ENCODE results near the gene DAAM1. TPM values are rescaled to one million over a fixed set of nuclear protein-coding genes. Genes with fewer than 3 reads are reported as not detected.

DAAM1 gene
- total and polyA plus RNA-seq, 3 experiments from 2014 or later: 9.3 to 14.4 (median 12.3) TPM

- Mint-ChIP-seq H3K36me3 (peaks cover 0 to 15% (median 2%) of the 10 kb centered on the region in 3 donors), H3K4me1 (peaks cover 22 to 35% (median 33%) of the 10 kb centered on the region in 3 donors), H3K27ac (peak overlapping the region; percentile 82 to 98 (median 97)), H3K4me3 (peak overlapping the region; percentile 94 to 100 (median 98)), H3K9me3 (no peaks in the 10 kb centered on the region), H3K27me3 (peaks cover 4 to 13% of the 10 kb centered on the region in 2 donors)
- H3K9me3 ChIP-seq (ENCODE audit: low read length): no peaks in the 10 kb centered on the region
- H3K36me3 ChIP-seq (ENCODE audit: insufficient read depth, low read length): no peaks in the 10 kb centered on the region
- H3K4me1 ChIP-seq (ENCODE audit: insufficient read depth, low read length): peaks cover 8% of the 10 kb centered on the region
- DNase-seq: peak in 4 of 5 donors; percentile 10 to 64 (median 32)
- H3K27me3 ChIP-seq (ENCODE audit: insufficient read depth, low read length, poor library complexity, severe bottlenecking): no peaks in the 10 kb centered on the region
- POLR2A ChIA-PET: interaction anchor here (0.6 to 1.7 kb wide), 7 partner anchors 9 to 1060 kb away, joined by 3 to 4 read pairs (median 3); partner anchors contain the start of genes JKAMP, L3HYPDH and PPM1A
- peak overlapping the region; percentile 85 for H3K4me3 ChIP-seq (ENCODE audit: low read length)
- peak overlapping the region; percentile 91 for H3K27ac ChIP-seq (ENCODE audit: low read depth, low read length)
- CTCF ChIA-PET: interaction anchor here (1.0 to 2.5 kb wide), 6 partner anchors 13 to 388 kb away, joined by 3 to 6 read pairs (median 4); partner anchors contain the start of genes CCDC175, JKAMP and L3HYPDH
These were observed 771 bp downstream of the DAAM1 start for GRCh38 chr14:59189091-59189785.

DNA sequence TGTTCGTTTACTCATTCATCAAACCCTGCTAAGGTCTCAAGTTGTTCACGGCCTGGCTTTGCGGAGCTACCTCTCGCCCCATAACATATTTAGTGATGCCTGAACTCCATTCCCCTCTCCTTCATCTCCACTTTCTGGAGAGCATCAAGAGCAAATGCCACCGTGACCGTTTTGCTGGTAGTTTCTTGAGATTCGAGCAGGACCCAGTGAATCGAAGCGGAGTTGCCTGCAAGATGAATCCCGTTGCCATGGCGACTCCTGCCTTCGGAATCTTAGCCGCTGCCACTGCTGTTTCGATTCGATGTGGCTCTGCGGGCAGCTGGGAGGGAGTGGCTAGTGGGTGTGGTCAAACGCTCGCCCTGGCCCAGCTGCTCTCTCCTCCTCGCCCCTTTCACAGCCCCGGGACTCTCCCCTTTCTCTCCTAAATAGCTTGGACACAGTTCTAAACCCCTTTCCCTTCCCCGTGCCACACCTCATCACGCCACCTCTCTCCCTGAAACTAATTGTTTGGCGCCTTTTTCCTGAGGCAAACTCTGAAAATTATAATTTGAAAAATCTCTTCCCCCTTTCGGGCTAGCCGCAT, 1.4 kb downstream of the DAAM1 start:
- ChIA-PET POLR2A (interaction anchor here (0.8 to 1.7 kb wide), 3 partner anchors 9 to 1059 kb away, joined by 3 to 4 read pairs (median 3); partner anchors contain the start of genes JKAMP, L3HYPDH and PPM1A), CTCF (interaction anchor here (1.1 to 2.5 kb wide), 4 partner anchors 13 to 294 kb away, joined by 3 to 6 read pairs (median 4); partner anchors contain the start of genes JKAMP and L3HYPDH)
- peak overlapping the region; percentile 82 to 98 (median 97) for H3K27ac Mint-ChIP-seq
- peak overlapping the region; percentile 91 for H3K27ac ChIP-seq (ENCODE audit: low read depth, low read length)
- H3K4me1 Mint-ChIP-seq: peaks cover 22 to 35% (median 33%) of the 10 kb centered on the region in 3 donors
- peak overlapping the region; percentile 85 for H3K4me3 ChIP-seq (ENCODE audit: low read length)
- no peaks in the 10 kb centered on the region for H3K9me3 Mint-ChIP-seq
- H3K36me3 ChIP-seq (ENCODE audit: insufficient read depth, low read length): no peaks in the 10 kb centered on the region
- peaks cover 4 to 7% of the 10 kb centered on the region in 2 donors for H3K27me3 Mint-ChIP-seq
- peak; percentile 58 to 86 (median 71) for DNase-seq
- H3K9me3 ChIP-seq (ENCODE audit: low read length): no peaks in the 10 kb centered on the region
- H3K36me3 Mint-ChIP-seq: peaks cover 0 to 15% (median 2%) of the 10 kb centered on the region in 3 donors
- no peaks in the 10 kb centered on the region for H3K27me3 ChIP-seq (ENCODE audit: insufficient read depth, low read length, poor library complexity, severe bottlenecking)
- peak overlapping the region; percentile 94 to 100 (median 98) for H3K4me3 Mint-ChIP-seq
- peaks cover 8% of the 10 kb centered on the region for H3K4me1 ChIP-seq (ENCODE audit: insufficient read depth, low read length)

- H3K27me3 ChIP-seq (ENCODE audit: insufficient read depth, low read length, poor library complexity, severe bottlenecking): no peaks in the 10 kb centered on the region
- no peaks in the 10 kb centered on the region for H3K9me3 Mint-ChIP-seq
- no peak for DNase-seq
- no peak overlapping the region for H3K27ac ChIP-seq (ENCODE audit: low read depth, low read length)
- no peaks in the 10 kb centered on the region for H3K9me3 ChIP-seq (ENCODE audit: low read length)
- H3K27ac Mint-ChIP-seq: peak overlapping the region; percentile 82 to 98 (median 97)
- peaks cover 4 to 5% of the 10 kb centered on the region in 2 donors for H3K27me3 Mint-ChIP-seq
- no peaks in the 10 kb centered on the region for H3K36me3 ChIP-seq (ENCODE audit: insufficient read depth, low read length)
- peak overlapping the region; percentile 85 for H3K4me3 ChIP-seq (ENCODE audit: low read length)
- peaks cover 22 to 35% (median 33%) of the 10 kb centered on the region in 3 donors for H3K4me1 Mint-ChIP-seq
- POLR2A ChIA-PET: interaction anchor here (0.8 to 1.7 kb wide), 2 partner anchors 10 to 294 kb away, joined by 3 to 4 read pairs; partner anchors contain the start of genes JKAMP and L3HYPDH
- CTCF ChIA-PET: interaction anchor here (1.7 to 2.5 kb wide), 2 partner anchors 12 to 293 kb away, joined by 4 to 6 read pairs; partner anchors contain the start of genes JKAMP and L3HYPDH
- peaks cover 8% of the 10 kb centered on the region for H3K4me1 ChIP-seq (ENCODE audit: insufficient read depth, low read length)
- peak overlapping the region; percentile 94 to 100 (median 98) for H3K4me3 Mint-ChIP-seq
- peaks cover 0 to 15% (median 2%) of the 10 kb centered on the region in 3 donors for H3K36me3 Mint-ChIP-seq
These were observed 1.9 kb downstream of the DAAM1 start for GRCh38 chr14:59190372-59190771.

GRCh38 chr14:59195912-59196311, 7.4 kb downstream of the DAAM1 start:
- POLR2A ChIA-PET: interaction anchor here (0.6 kb wide), 1 partner anchor 782 kb away, joined by 4 read pairs; no protein-coding TSS in a partner anchor
- no peaks in the 10 kb centered on the region for H3K27me3 ChIP-seq (ENCODE audit: insufficient read depth, low read length, poor library complexity, severe bottlenecking)
- H3K36me3 ChIP-seq (ENCODE audit: insufficient read depth, low read length): no peaks in the 10 kb centered on the region
- no peaks in the 10 kb centered on the region for H3K9me3 Mint-ChIP-seq
- no peaks in the 10 kb centered on the region for H3K27me3 Mint-ChIP-seq
- H3K27ac ChIP-seq (ENCODE audit: low read depth, low read length): no peak overlapping the region
- H3K4me3 Mint-ChIP-seq: no peak overlapping the region
- peaks cover 0 to 7% (median 0%) of the 10 kb centered on the region in 3 donors for H3K36me3 Mint-ChIP-seq
- H3K4me3 ChIP-seq (ENCODE audit: low read length): no peak overlapping the region
- H3K27ac Mint-ChIP-seq: no peak overlapping the region
- no peak for DNase-seq
- no peaks in the 10 kb centered on the region for H3K9me3 ChIP-seq (ENCODE audit: low read length)
- CTCF ChIA-PET: no interaction called here
- no peaks in the 10 kb centered on the region for H3K4me1 ChIP-seq (ENCODE audit: insufficient read depth, low read length)
- H3K4me1 Mint-ChIP-seq: peaks cover 4 to 12% (median 12%) of the 10 kb centered on the region in 3 donors

DNA sequence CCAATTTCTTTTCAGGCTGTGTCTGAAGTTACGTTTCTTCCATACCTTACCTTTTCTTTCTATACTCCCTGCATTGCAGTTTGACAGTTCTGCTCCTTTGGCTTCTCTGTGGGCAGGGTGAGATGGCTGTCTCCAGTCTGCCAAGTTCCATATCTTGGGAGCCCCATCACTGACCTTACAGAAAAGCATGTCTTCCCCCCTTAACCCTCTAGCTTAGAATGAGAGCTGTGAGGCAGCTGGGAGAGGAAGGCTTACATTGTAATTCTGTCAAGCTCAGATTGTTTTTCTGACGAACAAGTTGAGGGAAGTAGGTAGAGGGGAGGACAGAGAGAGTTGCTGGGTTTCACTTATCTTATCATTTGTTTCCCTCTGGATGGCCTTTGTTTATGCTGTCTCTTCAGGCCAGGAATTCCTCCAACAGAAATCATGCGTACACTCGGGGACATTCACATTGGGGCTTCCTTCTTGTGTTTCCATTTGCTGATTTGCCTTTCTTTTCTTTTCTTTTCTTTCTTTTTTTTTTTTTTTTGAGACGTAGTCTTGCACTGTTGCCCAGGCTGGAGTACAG, 9.3 kb downstream of the DAAM1 start:
- CTCF ChIA-PET: no interaction called here
- no peak for DNase-seq
- no peaks in the 10 kb centered on the region for H3K4me1 ChIP-seq (ENCODE audit: insufficient read depth, low read length)
- H3K4me3 ChIP-seq (ENCODE audit: low read length): no peak overlapping the region
- Mint-ChIP-seq H3K36me3 (peaks cover 0 to 7% (median 0%) of the 10 kb centered on the region in 3 donors), H3K4me1 (peaks cover 8 to 16% (median 11%) of the 10 kb centered on the region in 3 donors), H3K4me3 (no peak overlapping the region), H3K27ac (no peak overlapping the region), H3K9me3 (no peaks in the 10 kb centered on the region), H3K27me3 (no peaks in the 10 kb centered on the region)
- no peak overlapping the region for H3K27ac ChIP-seq (ENCODE audit: low read depth, low read length)
- POLR2A ChIA-PET: no interaction called here
- no peaks in the 10 kb centered on the region for H3K36me3 ChIP-seq (ENCODE audit: insufficient read depth, low read length)
- H3K9me3 ChIP-seq (ENCODE audit: low read length): no peaks in the 10 kb centered on the region
- no peaks in the 10 kb centered on the region for H3K27me3 ChIP-seq (ENCODE audit: insufficient read depth, low read length, poor library complexity, severe bottlenecking)

DNA sequence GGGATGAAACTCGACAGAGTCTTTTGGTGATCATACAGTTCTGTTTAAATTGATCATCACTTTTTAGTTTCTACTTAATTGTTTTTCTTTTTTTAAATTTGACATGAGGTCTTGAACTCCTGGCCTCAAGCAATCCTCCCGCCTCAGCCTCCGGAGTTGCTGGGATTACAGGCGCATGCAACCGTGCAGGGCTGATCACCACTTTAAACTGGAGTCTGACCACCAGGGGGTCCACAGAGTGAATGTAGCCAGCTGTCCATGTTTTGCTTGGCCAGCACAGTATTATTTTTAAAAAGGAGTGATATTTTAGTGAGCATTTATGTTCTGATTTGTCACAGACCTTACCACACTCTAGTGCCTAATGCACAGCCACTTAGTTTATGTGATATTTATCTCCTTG, 10.7 kb downstream of the DAAM1 start:
- Histone ChIP-seq H3K36me3 (ENCODE audit: insufficient read depth, low read length) (no peaks in the 10 kb centered on the region), H3K4me1 (ENCODE audit: insufficient read depth, low read length) (no peaks in the 10 kb centered on the region), H3K27ac (ENCODE audit: low read depth, low read length) (no peak overlapping the region), H3K9me3 (ENCODE audit: low read length) (no peaks in the 10 kb centered on the region), H3K27me3 (ENCODE audit: insufficient read depth, low read length, poor library complexity, severe bottlenecking) (no peaks in the 10 kb centered on the region), H3K4me3 (ENCODE audit: low read length) (no peak overlapping the region)
- Mint-ChIP-seq H3K27ac (no peak overlapping the region), H3K9me3 (no peaks in the 10 kb centered on the region), H3K36me3 (peaks cover 0 to 5% (median 0%) of the 10 kb centered on the region in 3 donors), H3K4me3 (no peak overlapping the region), H3K27me3 (no peaks in the 10 kb centered on the region), H3K4me1 (peaks cover 8 to 14% (median 11%) of the 10 kb centered on the region in 3 donors)
- DNase-seq: no peak
- POLR2A ChIA-PET: no interaction called here
- CTCF ChIA-PET: no interaction called here

GRCh38 chr14:59199614-59200013, 11.1 kb downstream of the DAAM1 start:
- H3K4me1 ChIP-seq (ENCODE audit: insufficient read depth, low read length): no peaks in the 10 kb centered on the region
- no peak for DNase-seq
- H3K4me3 ChIP-seq (ENCODE audit: low read length): no peak overlapping the region
- Mint-ChIP-seq H3K4me1 (peaks cover 8 to 14% (median 11%) of the 10 kb centered on the region in 3 donors), H3K27ac (no peak overlapping the region), H3K9me3 (no peaks in the 10 kb centered on the region), H3K36me3 (peaks cover 0 to 5% (median 0%) of the 10 kb centered on the region in 3 donors), H3K4me3 (no peak overlapping the region), H3K27me3 (no peaks in the 10 kb centered on the region)
- H3K27me3 ChIP-seq (ENCODE audit: insufficient read depth, low read length, poor library complexity, severe bottlenecking): no peaks in the 10 kb centered on the region
- ChIA-PET CTCF (no interaction called here), POLR2A (no interaction called here)
- no peaks in the 10 kb centered on the region for H3K9me3 ChIP-seq (ENCODE audit: low read length)
- H3K27ac ChIP-seq (ENCODE audit: low read depth, low read length): no peak overlapping the region
- H3K36me3 ChIP-seq (ENCODE audit: insufficient read depth, low read length): no peaks in the 10 kb centered on the region
